Measurements from ENCODE around the gene MBD5.
"Not testable (repeated sequence)": the region's sequence is repeated elsewhere in the genome, so short reads cannot be mapped to it uniquely, and the experiment has no call there.

The MBD5 gene

DNA sequence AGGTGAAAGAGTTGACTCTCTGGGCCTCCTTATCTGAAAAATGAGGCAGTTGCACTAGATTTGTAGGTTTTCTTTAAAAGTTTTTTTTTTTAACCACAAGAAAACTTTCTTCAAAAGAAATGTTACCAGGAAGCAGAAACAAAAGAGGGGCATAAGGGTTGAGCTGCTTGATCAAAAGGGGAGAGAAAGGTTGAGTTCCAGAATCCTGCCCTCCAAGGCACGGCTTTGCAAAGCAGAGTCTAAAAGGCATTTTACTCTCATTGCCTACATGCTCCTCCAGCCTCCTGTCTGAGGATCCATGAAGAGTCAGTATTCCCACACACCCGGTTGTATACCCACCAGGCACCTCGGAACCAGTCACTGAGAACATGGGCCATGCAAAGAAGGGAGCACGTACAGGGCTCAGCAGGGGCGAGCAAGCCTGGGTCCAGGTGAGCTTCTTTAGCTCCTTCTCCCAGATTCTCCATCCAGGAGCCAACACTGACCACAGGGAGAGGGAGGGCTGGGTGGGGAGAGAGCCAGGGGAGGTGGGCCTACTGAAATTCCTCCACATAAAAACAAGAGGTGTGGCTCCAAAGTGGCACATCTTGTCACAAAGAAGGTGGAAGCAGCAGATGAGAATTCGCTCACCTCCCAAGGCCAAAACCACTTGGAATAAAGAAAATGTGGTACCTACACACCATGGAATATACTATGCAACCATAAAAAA, 507.6 kb downstream of the MBD5 start:
- DNase-seq: no peak

DNA sequence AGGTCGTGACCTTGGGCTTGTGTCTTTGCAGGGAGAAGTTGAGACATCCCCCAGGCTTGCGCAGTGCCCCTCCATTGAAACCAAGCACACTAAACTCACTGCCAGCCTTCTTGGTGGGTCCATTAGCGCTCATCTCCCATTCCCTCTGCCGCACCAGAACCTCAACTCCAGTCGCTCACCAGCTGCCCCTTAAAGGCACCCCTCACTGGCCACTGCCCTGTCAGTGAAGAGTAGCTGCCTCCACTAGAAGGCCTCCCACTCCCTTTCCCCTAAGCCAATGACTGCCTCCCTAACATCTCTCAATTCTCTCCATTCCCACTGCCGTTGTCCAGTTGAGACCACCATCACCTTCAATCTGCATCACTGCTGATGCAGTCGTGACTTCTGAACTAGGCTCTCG, 508.9 kb downstream of the MBD5 start:
- no peak for DNase-seq

DNA sequence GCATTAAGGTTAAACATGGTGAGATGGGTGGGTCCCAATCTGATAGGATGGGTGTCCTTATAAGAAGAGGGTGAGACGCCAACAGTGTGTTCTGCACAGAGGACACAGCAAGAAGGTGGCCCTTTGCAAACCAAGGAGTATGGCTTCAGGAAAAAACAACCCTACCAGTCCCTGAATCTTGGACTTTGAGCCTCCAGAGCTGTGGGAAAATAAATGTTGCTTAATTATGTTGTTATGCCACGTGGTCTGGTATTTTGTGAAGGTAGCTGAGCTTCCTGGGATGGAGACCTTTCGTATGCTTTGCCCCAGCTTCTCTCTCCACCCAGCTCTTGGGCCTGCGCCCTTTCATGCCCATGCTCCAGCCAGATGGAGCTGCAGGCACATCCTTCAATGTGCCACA, 509.5 kb downstream of the MBD5 start:
- DNase-seq: no peak

DNA sequence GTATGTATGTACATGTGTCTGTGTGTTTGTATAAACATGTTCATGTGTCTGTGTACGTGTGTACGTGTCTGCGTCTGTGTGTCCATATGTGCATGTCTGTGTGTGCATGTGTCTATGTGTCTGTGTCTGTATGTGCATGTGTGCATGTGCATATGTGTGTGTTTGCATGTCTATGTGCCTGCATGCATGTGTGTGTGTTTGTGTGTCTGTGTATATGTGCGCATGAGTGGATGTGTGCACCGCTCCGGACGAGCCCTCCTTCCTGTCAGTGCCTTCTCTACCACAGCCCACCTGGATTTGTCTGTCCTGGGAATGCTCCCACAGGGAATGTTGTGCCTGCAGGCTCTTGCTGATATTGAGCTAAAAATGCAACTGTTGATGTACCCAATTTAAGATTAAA, 510.3 kb downstream of the MBD5 start:
- DNase-seq: no peak

DNA sequence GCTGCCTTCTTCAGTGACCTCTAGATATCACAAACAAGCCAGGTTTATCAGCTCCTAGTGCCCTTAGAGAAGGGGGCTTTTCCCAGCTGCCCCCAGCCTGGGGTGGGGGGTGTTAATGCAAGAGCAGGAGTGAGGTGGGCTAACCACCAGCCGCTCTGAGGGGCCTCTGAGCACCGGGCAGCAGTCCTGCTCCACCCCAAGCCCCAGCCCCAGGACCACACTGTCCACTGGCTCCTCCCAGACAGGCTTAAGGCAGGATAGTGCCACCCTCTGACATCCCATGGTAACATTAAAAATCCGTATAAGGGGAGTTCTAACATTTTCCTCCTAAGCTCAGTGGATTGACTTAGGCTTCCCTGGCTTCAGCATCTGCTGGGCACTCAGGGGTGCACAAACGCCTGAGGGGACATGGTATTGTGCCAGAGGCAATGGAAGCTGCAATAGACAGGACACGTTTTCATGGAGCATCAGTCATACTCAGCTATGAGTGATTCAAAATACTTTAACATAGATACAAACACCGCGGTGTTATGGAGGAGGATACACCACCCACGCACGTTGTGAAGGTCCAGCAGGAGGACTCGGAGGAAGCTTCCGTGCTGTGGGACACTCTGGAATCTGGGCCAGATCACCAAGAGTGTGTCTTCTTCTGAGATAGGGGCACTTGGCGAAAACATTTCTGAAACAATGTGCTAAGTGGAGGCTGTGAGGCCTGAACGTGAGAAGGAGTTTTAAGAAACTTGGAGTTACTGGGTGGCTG, 511.0 kb downstream of the MBD5 start:
- no peak for DNase-seq

DNA sequence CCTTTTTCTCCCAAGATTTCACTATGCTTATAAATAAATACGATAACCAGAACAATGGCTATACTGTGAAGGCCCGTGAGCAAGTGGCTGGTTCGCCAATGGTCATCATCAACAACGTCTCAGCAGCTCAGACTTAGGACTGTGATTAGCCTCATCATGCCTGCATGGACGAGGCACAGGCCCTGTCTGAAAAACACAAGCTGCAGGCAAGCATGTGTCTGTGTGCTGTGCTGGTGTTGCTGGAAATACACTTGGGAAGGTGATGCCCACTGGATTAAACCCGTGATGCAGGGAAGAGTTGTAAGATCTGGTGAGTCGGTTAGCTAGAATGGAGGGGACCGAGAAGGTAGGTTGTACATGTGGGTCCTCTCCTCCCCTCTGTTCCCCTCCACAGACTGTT, 512.1 kb downstream of the MBD5 start:
- DNase-seq: no peak

DNA sequence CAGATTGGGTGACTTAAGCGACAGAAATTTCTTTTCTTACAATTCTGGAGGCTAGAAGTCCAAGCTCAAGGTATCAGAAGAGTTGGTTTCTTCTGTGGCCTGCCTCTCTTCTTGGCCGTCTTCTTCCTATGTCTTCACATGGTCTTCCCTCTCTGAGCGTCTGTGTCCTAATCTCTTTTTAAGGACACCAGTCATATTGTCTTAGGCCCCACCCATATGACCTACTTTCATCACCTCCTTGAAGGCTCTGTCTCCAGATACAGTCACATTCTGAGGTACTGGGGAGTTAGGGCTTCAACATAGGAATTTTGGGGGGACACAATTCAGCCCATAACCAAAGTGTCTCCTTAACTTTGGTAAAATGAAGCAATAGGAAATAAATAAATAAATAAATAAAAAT, 512.8 kb downstream of the MBD5 start:
- no peak for DNase-seq

DNA sequence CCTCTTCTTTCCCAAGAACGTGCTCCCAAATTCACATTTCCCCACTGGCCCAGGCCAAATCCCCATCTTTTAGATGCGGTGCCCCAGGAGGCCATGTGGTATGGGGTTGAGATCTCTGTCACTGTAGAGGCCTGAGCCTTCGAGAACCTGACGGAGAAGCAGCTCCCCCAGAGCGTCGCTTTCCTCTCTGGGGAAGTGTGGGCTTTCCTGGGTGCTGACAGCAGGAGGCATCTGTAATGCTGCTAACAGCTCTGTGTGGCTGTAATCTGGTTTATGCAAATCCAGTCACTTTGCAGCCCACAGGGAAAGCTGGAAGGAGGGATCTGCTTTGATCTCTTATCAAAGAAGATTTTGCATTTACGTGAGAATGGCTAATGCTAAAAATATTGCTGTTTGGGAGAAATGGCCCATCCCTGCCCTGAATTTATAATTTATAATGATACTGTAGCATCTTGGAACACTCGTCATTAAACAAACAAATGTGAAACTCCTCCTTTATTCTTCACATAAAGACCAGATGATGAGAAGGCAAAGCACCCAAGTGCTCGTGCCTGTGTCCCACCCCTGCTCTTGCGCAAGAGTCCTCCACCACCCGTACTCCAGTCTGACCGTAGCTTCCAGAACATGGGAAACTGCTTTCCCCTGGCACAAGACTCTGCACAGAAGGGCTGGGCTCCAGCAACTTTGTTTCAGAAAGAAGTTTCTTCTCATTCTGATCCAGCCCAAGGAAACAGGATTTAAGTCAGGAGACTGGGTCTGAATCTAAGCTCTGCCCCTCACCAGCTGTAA, 513.7 kb downstream of the MBD5 start:
- DNase-seq: no peak

DNA sequence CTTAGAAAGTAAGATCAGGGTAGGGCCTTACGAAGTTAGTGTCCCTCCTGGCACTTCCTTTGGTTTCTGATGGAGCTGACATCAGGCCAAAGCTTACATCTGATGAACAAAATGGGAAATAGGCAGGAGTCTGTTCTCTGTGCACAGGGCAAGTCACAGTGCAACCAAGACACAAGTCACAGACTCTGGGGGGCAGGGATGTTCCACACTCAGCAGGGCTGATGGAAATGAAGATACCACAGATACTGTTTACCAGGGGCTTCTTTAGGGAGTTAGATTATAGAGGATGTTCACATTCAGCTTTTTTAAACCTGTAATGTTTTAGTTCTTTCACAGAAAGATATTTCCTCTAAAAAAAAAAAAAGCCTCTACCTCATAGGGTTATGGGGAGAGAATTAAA, 517.5 kb downstream of the MBD5 start:
- DNase-seq: no peak

DNA sequence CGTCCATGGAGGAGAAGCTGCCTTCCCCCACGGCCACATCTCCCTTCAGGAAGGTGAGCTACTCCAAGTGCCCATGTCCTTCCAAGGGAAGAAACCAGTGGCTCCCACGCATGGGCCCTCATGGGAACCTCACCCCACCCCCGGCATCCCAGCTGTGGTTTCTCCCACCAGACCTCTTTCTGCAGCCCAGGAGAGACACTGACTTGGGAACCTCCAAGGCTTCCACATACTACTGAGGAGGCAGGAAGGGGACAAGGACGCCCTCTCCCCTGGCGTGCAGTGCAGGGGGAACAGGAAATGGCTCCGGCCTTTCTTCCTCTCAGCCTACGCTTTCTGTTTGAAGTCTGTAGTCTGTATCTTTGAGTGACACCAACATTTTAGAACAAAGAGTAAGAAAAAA, 519.1 kb downstream of the MBD5 start:
- DNase-seq: no peak

DNA sequence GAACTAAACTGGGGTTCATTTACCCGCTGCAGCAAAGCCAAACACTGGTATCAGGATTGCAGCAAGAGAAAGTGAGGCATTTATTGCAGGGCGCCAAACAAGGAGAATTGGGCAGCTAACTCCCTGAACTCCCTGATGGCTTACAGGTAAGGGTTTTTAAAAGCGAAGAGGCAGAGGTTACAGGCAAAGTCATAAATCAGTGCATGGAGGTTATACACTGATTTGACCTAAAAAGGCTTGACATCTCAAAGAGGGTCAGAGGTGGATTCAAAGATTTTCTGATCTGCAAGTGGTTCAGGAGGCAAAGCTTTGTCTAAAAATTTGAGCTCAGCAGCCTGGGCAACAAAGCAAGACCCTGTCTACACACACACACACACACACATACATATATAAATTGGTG, 520.9 kb downstream of the MBD5 start:
- DNase-seq: no peak

DNA sequence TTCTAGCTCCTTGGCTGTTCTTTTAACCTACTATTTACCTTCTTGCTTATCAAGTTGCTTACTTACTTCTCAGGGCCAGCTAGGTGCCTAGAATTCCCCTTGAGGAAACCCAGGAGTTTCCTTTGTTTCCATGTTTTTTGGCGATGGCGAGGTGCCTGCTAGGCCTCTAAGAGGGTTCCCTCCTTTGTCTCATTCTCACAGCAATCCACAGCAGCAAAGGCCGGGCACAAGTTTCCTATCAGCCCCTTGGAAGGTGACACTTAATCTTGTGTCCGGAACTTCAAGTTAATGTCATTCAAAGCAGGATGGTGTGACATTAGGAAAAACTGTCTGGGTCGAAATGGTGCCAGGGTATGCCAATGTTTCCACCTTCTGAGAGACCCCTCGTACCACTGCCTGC, 521.7 kb downstream of the MBD5 start:
- DNase-seq: no peak

DNA sequence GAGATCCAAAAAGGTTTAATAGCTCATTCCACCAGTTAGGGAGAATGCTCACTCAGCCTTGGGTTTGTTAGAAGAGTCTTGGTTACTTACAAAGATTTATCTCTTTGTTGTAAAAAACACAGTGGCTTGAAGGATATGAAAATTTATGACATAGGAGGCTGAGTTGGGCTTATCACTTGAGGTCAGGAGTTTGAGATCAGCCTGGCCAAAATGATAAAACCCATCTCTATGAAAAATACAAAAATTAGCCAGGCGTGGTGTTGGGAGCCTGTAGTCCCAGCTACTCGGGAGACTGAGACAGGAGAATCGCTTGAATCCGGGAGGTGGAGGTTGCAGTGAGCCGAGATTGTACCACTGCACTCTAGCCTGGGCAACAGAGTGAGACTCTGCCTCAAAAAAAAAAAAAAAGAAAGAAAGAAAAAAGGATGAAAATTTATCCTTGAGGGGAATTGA, 522.2 kb downstream of the MBD5 start:
- not testable (repeated sequence) for DNase-seq

DNA sequence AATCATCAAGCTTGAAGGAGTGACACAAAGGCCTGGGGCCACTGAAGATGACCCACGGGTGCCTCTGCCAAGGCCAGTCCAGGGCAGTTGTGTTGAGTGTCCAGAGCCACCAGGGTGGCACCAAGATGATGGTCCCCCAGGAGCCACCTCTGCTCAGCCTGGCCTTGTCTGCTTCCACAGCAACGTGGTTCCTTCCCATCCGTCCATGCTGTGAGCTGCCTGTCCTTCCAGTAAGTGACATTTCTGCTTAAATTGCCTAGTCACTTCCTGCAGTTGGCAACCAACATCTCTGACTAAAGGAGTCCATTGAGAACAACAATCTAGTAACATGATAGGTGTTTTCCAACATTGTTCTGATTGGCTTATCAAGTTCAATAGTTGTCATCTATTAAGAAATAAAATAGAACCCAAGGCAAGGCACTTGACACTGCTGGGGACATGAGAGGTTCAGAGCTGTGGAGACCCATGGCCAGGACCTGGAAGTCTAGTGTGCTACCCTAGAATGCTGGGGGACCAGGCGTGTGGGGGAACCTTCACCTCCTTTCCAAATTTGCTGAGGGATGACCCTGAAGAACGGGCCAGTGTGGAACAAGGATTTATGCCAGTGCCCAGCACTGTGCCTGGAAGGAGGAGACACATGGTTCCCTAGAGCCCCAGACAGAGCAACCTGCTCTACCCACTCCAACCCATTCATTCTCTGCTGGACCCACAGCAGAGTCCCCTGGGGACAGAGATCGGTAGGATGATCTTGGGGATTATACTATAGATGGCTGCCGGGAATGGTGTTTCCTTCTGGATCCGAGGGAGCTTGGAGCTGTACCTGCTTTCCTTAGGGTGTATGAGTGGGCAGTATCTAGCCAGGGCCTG, 524.7 kb downstream of the MBD5 start:
- no peak for DNase-seq

DNA sequence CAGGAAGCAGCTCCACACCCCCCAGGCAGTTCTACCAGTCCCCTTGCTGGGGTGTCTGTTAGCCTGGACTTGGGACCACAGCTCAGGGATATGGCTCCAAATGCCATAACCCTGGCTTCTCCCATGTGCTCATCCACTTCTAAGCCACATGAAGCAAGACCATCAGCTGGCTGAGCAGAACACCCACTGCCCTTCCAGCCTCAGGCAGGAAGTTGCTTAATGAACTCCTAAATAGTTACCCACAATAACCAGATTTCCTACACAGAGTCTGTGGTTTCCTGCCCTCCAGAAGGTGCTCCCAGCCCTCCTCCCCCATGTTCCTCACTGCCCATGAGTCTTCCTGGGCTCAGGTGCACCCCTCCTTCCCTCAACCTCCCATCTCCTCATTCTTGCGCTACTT, 525.4 kb downstream of the MBD5 start:
- no peak for DNase-seq

DNA sequence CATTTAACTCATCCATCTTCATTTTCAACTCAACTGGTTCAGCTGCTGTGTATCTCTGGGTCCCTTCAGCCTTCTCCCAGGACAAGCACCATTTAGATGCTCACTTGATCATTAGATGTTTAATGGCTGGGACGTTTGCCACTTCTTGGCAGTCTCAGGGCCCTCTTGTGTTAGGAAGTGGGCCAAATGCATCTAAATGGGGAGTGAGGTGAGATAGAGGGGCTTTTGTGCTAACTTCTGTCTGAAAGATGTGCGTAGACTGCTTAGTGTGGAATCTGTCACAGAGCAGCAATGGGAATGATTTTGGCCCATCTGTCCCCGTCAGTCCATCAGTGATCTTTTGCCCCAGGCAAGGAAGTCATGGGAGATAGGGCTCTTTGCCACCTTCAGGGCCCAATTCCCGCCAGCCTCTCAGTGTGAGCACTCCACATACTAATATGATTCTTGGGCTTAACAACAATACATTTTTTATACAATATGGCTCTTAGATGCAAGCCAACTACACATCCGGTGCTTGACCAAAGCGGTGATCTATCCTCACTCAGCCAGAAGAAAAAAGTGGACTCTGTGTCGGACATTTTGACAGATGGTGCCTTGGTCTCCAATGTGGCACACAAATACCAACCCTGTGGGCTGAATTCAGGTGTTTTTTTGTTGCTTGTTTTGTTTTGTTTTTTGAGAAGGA, 528.0 kb downstream of the MBD5 start:
- DNase-seq: no peak

DNA sequence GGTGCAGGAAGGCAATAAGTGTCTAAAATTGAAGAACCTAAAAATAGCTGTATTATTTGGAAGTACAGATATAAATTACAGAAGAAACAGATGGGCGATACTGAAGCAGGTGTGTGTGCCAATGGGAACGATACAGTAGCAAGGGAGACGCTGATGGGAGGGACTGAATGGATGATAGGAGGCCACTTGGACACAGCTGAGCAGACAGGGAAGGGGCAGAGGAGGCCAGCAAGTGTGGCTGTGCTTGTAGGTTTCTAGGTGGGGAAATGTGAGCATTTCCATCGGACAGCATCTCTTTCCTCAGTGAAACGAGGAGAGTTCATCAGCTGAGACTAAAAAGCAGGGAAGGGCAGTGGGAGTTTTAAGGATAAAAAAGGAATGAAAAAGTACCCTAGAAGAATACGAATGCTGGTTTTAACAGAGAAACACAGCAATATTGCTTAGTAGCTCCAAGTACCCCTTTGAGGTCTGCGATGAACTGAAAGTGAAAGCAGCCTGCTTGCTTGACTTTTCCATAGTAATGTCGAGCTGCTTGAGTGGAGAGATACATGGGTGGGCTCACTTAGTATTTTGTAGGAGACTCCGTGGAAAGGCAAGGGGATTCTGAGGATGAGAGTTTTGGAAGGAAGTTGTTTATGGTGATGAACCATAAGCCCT, 531.9 kb downstream of the MBD5 start:
- peak; percentile 35 for DNase-seq

DNA sequence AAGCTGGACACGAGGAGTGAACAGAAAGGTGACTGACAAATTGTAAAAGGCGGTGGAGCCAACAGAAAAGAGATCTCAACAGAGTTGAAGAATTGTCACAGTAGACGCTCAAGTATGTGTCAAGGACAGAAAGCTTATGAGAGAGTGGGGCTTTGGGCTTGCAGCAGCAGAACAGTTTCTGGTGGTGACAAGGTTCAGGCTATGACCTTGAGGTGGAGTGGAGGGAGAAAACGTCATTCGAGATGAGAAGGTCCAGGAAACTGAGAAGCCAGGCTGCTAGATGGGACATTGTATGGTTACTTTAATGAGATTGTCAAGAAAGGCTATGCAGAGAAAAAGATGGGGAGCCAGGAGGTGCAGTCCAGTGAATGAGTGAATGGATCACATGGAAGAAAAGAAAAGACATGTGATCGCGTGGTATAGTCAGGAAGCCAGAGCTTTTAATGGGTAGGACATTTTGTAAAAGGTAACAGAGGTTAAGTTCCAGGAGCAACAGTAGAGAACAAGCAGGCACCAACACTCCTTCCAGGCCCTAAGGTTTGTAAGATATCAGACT, 532.5 kb downstream of the MBD5 start:
- no peak for DNase-seq

DNA sequence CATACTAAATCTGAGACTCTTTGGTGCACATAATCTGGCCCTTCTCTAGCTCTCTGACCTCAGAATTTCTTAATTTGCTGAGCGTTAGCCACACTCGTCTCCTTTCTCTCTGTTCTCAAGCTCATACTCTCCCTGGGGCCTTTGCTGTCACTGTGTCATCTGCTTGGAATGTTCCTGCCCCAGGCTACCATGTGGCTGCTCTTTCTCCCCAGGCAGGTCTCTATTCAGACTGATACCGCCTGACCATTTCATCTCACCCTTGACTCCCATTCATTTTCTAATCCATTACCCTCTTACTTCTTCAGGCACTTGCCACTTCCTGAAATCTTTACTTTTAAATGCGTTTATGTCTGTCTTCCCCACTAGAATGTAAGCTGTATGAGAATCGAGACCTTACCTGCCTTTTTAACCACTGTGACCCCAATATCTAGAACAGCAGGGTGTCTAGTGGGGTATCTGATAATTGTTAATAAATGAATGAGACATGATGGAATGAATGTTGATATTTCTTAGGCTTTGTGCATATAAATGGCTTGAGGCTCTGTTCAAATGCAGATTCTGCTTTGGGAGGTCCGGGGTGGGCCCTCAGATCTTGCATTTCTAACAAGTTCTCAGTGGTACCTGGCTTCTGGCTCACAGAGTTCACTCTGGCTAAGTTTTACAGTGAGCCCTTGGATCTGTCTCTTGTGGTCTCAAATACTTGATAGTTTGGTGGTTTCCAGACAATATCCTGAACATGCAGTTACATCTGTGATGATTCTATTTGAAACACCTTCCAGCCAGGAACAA, 533.8 kb downstream of the MBD5 start:
- DNase-seq: no peak

DNA sequence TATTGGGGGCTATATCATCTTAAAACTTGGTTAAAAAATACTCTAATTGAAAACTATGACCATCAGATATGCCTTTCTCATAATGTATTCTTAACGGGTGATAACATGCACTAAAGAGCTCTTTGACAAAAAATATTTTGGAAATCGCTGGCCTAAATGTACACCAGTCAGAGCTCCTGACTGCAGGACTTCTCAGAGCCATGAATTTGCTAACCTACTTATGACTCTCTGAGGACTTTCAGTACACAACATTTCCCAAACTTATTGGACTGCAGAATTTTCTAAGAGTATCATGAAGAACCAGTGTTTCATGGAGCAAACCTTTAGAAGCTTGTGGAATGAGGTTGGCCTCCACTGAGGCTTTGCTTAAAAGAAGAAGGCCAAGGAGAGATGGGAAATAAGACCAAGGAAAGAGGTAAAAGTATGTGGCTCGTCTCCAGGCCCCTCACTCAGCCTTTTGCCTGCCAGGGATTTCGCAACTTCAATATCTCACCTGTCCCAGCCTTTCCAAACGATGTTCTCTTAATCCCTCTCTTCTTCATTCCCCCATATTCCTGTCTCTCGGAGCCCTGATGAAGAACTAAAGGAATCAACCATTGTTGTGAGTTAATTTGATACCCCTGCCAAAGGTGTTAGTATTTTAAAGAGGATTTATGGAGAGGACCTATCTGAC, 534.9 kb downstream of the MBD5 start:
- DNase-seq: no peak
